DMS79 treated with DMSO at 0.1 percent for 48 hours (cell line): ENCODE results near the gene TFAP2A.

Experiments
- DNase-seq: peaks from one replicate; lab custom pipeline; 2025; lab: John Stamatoyannopoulos, UW

Gene TFAP2A

GRCh38 chr6:10414756-10415616 is at the start of gene TFAP2A:
TSS of gene TFAP2A (minus strand) at chr6:10415074. CDS start at chr6:10414991, 83 bp downstream.
- DNase-seq, result no peak

- no peak for DNase-seq
Observed at GRCh38 chr6:10463491-10464481, 48.9 kb upstream of the TFAP2A start.

- no peak for DNase-seq
Observed at GRCh38 chr6:10463040-10463439, 48.2 kb upstream of the TFAP2A start.

GRCh38 chr6:10461850-10462249 is 47.0 kb upstream of the TFAP2A start:
- no peak for DNase-seq

- no peak for DNase-seq
Observed at GRCh38 chr6:10460096-10460495, 45.2 kb upstream of the TFAP2A start.

- DNase-seq, result peak; percentile 13
Observed at GRCh38 chr6:10458287-10458686, 43.4 kb upstream of the TFAP2A start.

- no peak for DNase-seq
Observed at GRCh38 chr6:10453596-10453995, 38.7 kb upstream of the TFAP2A start.

GRCh38 chr6:10451828-10452509 is 37.1 kb upstream of the TFAP2A start:
- no peak for DNase-seq

- no peak for DNase-seq
Observed at GRCh38 chr6:10451394-10451793, 36.5 kb upstream of the TFAP2A start.

GRCh38 chr6:10449751-10450150 is 34.9 kb upstream of the TFAP2A start:
- no peak for DNase-seq

- DNase-seq, result no peak
Observed at GRCh38 chr6:10448096-10448495, 33.2 kb upstream of the TFAP2A start.

GRCh38 chr6:10446548-10446947 is 31.7 kb upstream of the TFAP2A start:
- DNase-seq, result no peak

- no peak for DNase-seq
Observed at GRCh38 chr6:10441655-10442009, 26.8 kb upstream of the TFAP2A start.

GRCh38 chr6:10441004-10441654 is 26.3 kb upstream of the TFAP2A start:
- no peak for DNase-seq

- DNase-seq, result no peak
Observed at GRCh38 chr6:10437891-10438290, 23.0 kb upstream of the TFAP2A start.

GRCh38 chr6:10434235-10434634 is 19.4 kb upstream of the TFAP2A start:
- no peak for DNase-seq

GRCh38 chr6:10433322-10433721 is 18.4 kb upstream of the TFAP2A start:
- no peak for DNase-seq

GRCh38 chr6:10431423-10432164 is 16.7 kb upstream of the TFAP2A start:
- no peak for DNase-seq

- DNase-seq, result peak; percentile 1
Observed at GRCh38 chr6:10429638-10430427, 15.0 kb upstream of the TFAP2A start.

GRCh38 chr6:10426781-10427279 is 12.0 kb upstream of the TFAP2A start:
- peak; percentile 46 for DNase-seq
